SKM-1 treated with dmso at 0.1 percent for 144 hours (cell line): ENCODE measurements around the gene PEAK3.

Experiments
- DNase-seq: peaks from one replicate; lab custom pipeline; 2025; ENCODE audit not compliant: unreplicated experiment; lab: John Stamatoyannopoulos, UW

The PEAK3 gene

GRCh38 chr19:2315818-2316353 lies 33.9 kb upstream of the PEAK3 start:
- DNase-seq = peak; percentile 27

- DNase-seq = no peak
Measured at GRCh38 chr19:2315121-2315817, 33.3 kb upstream of the PEAK3 start.

GRCh38 chr19:2312820-2313501 lies 31.0 kb upstream of the PEAK3 start:
- no peak for DNase-seq

GRCh38 chr19:2311093-2311492 lies 29.1 kb upstream of the PEAK3 start:
- DNase-seq = no peak

- no peak for DNase-seq
Measured at GRCh38 chr19:2309734-2310362, 27.9 kb upstream of the PEAK3 start.

- no peak for DNase-seq
Measured at GRCh38 chr19:2308114-2308556, 26.2 kb upstream of the PEAK3 start, which contains the start of gene LINGO3. TSS of gene LINGO3 (minus strand) at chr19:2308154. CDS start at chr19:2291776, 16,378 bp downstream.

GRCh38 chr19:2307518-2308012 lies 25.6 kb upstream of the PEAK3 start:
- no peak for DNase-seq

- no peak for DNase-seq
Measured at GRCh38 chr19:2306971-2307370, 25.0 kb upstream of the PEAK3 start.

- no peak for DNase-seq
Measured at GRCh38 chr19:2306281-2306806, 24.4 kb upstream of the PEAK3 start.

- DNase-seq = no peak
Measured at GRCh38 chr19:2305452-2306280, 23.7 kb upstream of the PEAK3 start.

- DNase-seq = no peak
Measured at GRCh38 chr19:2303211-2303798, 21.3 kb upstream of the PEAK3 start.

GRCh38 chr19:2302319-2303210 lies 20.6 kb upstream of the PEAK3 start:
- no peak for DNase-seq

GRCh38 chr19:2300533-2300932 lies 18.6 kb upstream of the PEAK3 start:
- DNase-seq = no peak

- DNase-seq = no peak
Measured at GRCh38 chr19:2296141-2296540, 14.2 kb upstream of the PEAK3 start.

- no peak for DNase-seq
Measured at GRCh38 chr19:2294687-2295335, 12.8 kb upstream of the PEAK3 start.

GRCh38 chr19:2291185-2291751 lies 9.3 kb upstream of the PEAK3 start:
- DNase-seq = no peak

- DNase-seq = no peak
Measured at GRCh38 chr19:2290441-2291184, 8.6 kb upstream of the PEAK3 start.
